ENCODE data around the gene DCT.

- TF ChIP-seq CTCF (IDR thresholded peaks at IDR 0.05) (no peak), SIN3A (IDR thresholded peaks at IDR 0.05; ENCODE audit: borderline replicate concordance, insufficient read depth, low read depth, low read length) (no peak), REST (IDR thresholded peaks at IDR 0.05; ENCODE audit: insufficient read depth in 1 of 2, low read depth in 2 of 2, low read length in 1 of 2) (no peak), POLR2AphosphoS5 (IDR thresholded peaks at IDR 0.05; ENCODE audit: low read depth, low read length) (no peak), TCF7L2 (IDR thresholded peaks at IDR 0.05; ENCODE audit: low read depth, low read length) (no peak)
Measured at GRCh38 chr13:94520001-94520400, 40.5 kb upstream of the DCT start.

All from Panc1 (cell line).